SK-N-SH (cell line): Measurements from ENCODE around the gene COL9A3. TPM values are rescaled to one million over a fixed set of nuclear protein-coding genes. Genes with fewer than 3 reads are reported as not detected.

Experiments
- CTCF ChIA-PET: fragments of 300-600, 350-600 bp; formaldehyde crosslinking; extraction: SDS; loops from one replicate; lab custom pipeline; 2021; lab: Yijun Ruan, JAX
- POLR2A ChIA-PET: fragments of 350-600 bp; sonication (Branson Sonifier 250); formaldehyde crosslinking; extraction: SDS; loops from one replicate; lab custom pipeline; 2020; ENCODE audit warnings: antibody characterized with exemption, inconsistent platforms; lab: Yijun Ruan, JAX
- DNase-seq: peaks from one replicate; pipeline ENCODE4 v3.0.0; 2012
- H2AFZ ChIP-seq: fragments of 200-600 bp; sonication (generic); 2 replicates; pipeline ENCODE4 v1.8.1; 2016; ENCODE audit warnings: antibody characterized with exemption, mild to moderate bottlenecking, low read depth
- H3F3A ChIP-seq: fragments of 200-600 bp; sonication (generic); replicated peaks from 2 replicates; pipeline ENCODE3; 2016; ENCODE audit warnings: antibody characterized with exemption, mild to moderate bottlenecking; ENCODE audit not compliant: insufficient read depth
- H3K27ac ChIP-seq, 2 experiments: fragments of 200-500 bp in 1 of 2; fragments of 200-600 bp in 1 of 2; sonication (Bioruptor generic) in 1 of 2; sonication (generic), shearing (Covaris generic) in 1 of 2; 2 replicates each; pipeline versions ENCODE4 v1.5.1 to v1.6.1; 2014 to 2016; ENCODE audit warnings: low read depth in 2 of 2, inconsistent platforms in 1 of 2, low read length in 1 of 2, mild to moderate bottlenecking in 1 of 2, mixed read lengths in 1 of 2
- H3K27me3 ChIP-seq: fragments of 200-600 bp; sonication (generic), shearing (Covaris generic); 2 replicates; pipeline ENCODE4 v1.6.1; 2016; ENCODE audit warnings: mixed run types; ENCODE audit not compliant: insufficient read depth
- H3K36me3 ChIP-seq, 2 experiments: fragments of 200-500 bp in 1 of 2; fragments of 200-600 bp in 1 of 2; sonication (Bioruptor generic) in 1 of 2; sonication (generic) in 1 of 2; replicated peaks in 1 of 2; 2 replicates each; pipeline versions ENCODE3 to v1.5.1; 2014 to 2016; ENCODE audit warnings: low read length in 1 of 2, mild to moderate bottlenecking in 1 of 2; ENCODE audit not compliant: insufficient read depth in 2 of 2, control insufficient read depth in 1 of 2
- H3K4me1 ChIP-seq, 2 experiments: fragments of 200-500 bp in 1 of 2; fragments of 200-600 bp in 1 of 2; sonication (Bioruptor generic) in 1 of 2; sonication (generic), shearing (Covaris generic) in 1 of 2; 2 replicates each; pipeline versions ENCODE4 v1.5.1 to v1.6.1; 2014 to 2016; ENCODE audit warnings: low read depth in 1 of 2, low read length in 1 of 2, mixed run types in 1 of 2; ENCODE audit not compliant: insufficient read depth in 2 of 2, control insufficient read depth in 1 of 2
- H3K4me2 ChIP-seq: fragments of 200-600 bp; sonication (generic), shearing (Covaris generic); 2 replicates; pipeline ENCODE4 v1.6.1; 2017; ENCODE audit warnings: mixed run types
- H3K4me3 ChIP-seq, 2 experiments: fragments of 200-500 bp in 1 of 2; fragments of 200-600 bp in 1 of 2; sonication (Bioruptor generic) in 1 of 2; sonication (generic), shearing (Covaris generic) in 1 of 2; 2 replicates each; pipeline versions ENCODE4 v1.5.1 to v1.8.1; 2014 to 2016; ENCODE audit warnings: low read depth in 2 of 2, inconsistent platforms in 1 of 2, low read length in 1 of 2, mild to moderate bottlenecking in 1 of 2, mixed read lengths in 1 of 2, moderate library complexity in 1 of 2
- H3K79me2 ChIP-seq: fragments of 200-600 bp; sonication (generic); 2 replicates; pipeline ENCODE4 v1.8.1; 2017; ENCODE audit warnings: mild to moderate bottlenecking; ENCODE audit not compliant: insufficient read depth
- H3K9ac ChIP-seq: fragments of 200-600 bp; sonication (generic); 2 replicates; pipeline ENCODE4 v1.6.1; 2017; ENCODE audit warnings: mixed run types
- H3K9me2 ChIP-seq: fragments of 200-600 bp; sonication (generic); 2 replicates; pipeline ENCODE4 v1.6.1; 2017; ENCODE audit warnings: mixed run types
- H3K9me3 ChIP-seq: fragments of 200-600 bp; sonication (generic); 2 replicates; pipeline ENCODE4 v1.6.1; 2017; ENCODE audit warnings: mixed run types, mild to moderate bottlenecking, moderate library complexity
- H4K20me1 ChIP-seq: fragments of 200-600 bp; sonication (generic); 2 replicates; pipeline ENCODE4 v1.6.1; 2017; ENCODE audit warnings: mild to moderate bottlenecking, mixed run types; ENCODE audit not compliant: insufficient read depth
- CTCF ChIP-seq: fragments of 200-600 bp; sonication (generic); IDR thresholded peaks from 2 replicates; pipeline ENCODE4 v1.6.1; 2017; ENCODE audit warnings: antibody characterized with exemption, mild to moderate bottlenecking, moderate library complexity
- EP300 ChIP-seq, 2 experiments: IDR thresholded peaks; 2 replicates each; pipeline versions ENCODE4 v1.4.0 to v1.6.1; 2012; ENCODE audit warnings: borderline replicate concordance in 1 of 2, low read depth in 1 of 2, low read length in 1 of 2
- EZH2phosphoT487 ChIP-seq: fragments of 200-600 bp; sonication (generic); IDR thresholded peaks from 2 replicates; pipeline ENCODE4 v1.6.1; 2017; ENCODE audit warnings: low read depth, mixed run types, mild to moderate bottlenecking, antibody characterized with exemption, moderate library complexity, borderline replicate concordance
- FOXJ3 ChIP-seq: sonication (generic); formaldehyde crosslinking; IDR thresholded peaks from 2 replicates; pipeline ENCODE4 v1.5.1; 2020; ENCODE audit warnings: mild to moderate bottlenecking, missing genetic modification reagents
- GATA2 ChIP-seq: sonication (generic); formaldehyde crosslinking; IDR thresholded peaks from 2 replicates; pipeline ENCODE4 v1.5.0; 2020; ENCODE audit warnings: mild to moderate bottlenecking, missing genetic modification reagents
- JUND ChIP-seq: IDR thresholded peaks from 2 replicates; pipeline ENCODE4 v1.4.0; 2012
- RAD21 ChIP-seq: IDR thresholded peaks from 2 replicates; pipeline ENCODE4 v1.6.1; 2012; ENCODE audit warnings: mild to moderate bottlenecking, low read length
- REST ChIP-seq: IDR thresholded peaks from 2 replicates; pipeline ENCODE4 v1.6.1; 2012; ENCODE audit warnings: mild to moderate bottlenecking, low read depth, low read length, moderate library complexity
- SIN3A ChIP-seq: IDR thresholded peaks from 2 replicates; pipeline ENCODE4 v1.6.1; 2012; ENCODE audit warnings: low read depth, mild to moderate bottlenecking, low read length, moderate library complexity, borderline replicate concordance
- TAF1 ChIP-seq: IDR thresholded peaks from 2 replicates; pipeline ENCODE4 v1.6.1; 2012; ENCODE audit warnings: low read depth, mild to moderate bottlenecking, low read length, moderate library complexity, borderline replicate concordance
- WGBS: methylation state at CpG from one replicate; pipeline ENCODE4 v1.1.6; 2017; ENCODE audit warnings: low lambda C conversion rate; 5-methylcytosine and 5-hydroxymethylcytosine counted together
- polyA plus RNA-seq, 3 experiments: library from polyadenylated mRNA; depleted of rRNA; stranded (reverse); fragments of >200 nt; gene quantifications; 2 replicates each; pipeline ENCODE4 v1.2.3, GENCODE V29; 2012
- TF ChIP-seq, protein P1 (sequence below): IDR thresholded peaks from 2 replicates; pipeline ENCODE4 v1.4.0; 2012; ENCODE audit warnings: low read depth, borderline replicate concordance

The COL9A3 gene
- polyA plus RNA-seq, 1 of the 3 experiments (the other 2 are of a cell fraction) = 2.5 TPM

DNA sequence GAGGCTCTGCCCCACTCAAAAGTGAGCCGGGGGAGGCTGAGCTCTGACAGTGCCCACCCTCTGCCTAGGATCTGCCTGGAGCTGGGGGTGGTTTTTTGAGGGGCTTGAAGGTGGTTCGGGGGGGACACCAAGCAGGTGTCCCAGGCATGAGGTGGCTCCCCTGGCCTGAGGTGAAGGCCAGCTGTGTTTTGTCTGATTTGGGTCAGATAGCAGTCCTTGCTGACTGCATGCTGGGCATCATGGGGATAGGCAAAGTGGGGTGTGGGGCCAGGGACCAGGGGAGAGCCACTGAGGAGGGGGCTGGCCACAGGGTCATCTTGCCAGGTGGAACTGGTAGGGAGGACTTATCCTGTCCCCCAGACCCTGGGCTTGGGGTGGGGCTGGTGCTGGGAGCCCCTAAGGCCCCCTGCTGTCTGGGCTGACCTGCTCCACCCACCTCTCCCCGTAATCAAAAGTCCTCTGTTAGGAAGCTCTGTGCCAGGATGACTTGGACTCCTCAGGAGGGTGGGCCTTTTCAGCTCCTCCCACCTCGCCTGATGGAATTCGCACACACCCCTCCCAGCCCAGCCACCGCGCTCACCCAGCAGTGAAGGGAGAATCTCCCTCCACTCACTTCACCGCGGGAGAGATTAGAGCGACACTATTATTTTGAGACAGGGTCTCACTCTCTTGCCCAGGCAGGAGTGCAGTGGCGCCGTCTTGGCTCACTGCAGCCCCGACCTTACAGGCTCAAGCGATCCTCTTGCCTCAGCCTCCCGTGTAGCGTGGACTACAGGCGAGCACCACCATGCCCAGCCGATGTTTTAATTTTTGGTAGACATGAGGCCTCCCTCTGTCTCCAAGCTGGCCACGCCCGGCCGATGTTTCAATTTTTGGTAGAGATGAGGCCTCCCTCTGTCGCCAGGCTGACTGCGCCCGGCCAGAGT lies 1.5 kb upstream of the COL9A3 start:
- DNase-seq = peak; percentile 52
- POLR2A ChIA-PET = interaction anchor here (0.6 to 1.3 kb wide), 3 partner anchors 19 to 40 kb away, joined by 3 read pairs; partner anchors contain the start of gene MRGBP
- WGBS = 78% methylated on average over 15 of the region's 24 CpGs

DNA sequence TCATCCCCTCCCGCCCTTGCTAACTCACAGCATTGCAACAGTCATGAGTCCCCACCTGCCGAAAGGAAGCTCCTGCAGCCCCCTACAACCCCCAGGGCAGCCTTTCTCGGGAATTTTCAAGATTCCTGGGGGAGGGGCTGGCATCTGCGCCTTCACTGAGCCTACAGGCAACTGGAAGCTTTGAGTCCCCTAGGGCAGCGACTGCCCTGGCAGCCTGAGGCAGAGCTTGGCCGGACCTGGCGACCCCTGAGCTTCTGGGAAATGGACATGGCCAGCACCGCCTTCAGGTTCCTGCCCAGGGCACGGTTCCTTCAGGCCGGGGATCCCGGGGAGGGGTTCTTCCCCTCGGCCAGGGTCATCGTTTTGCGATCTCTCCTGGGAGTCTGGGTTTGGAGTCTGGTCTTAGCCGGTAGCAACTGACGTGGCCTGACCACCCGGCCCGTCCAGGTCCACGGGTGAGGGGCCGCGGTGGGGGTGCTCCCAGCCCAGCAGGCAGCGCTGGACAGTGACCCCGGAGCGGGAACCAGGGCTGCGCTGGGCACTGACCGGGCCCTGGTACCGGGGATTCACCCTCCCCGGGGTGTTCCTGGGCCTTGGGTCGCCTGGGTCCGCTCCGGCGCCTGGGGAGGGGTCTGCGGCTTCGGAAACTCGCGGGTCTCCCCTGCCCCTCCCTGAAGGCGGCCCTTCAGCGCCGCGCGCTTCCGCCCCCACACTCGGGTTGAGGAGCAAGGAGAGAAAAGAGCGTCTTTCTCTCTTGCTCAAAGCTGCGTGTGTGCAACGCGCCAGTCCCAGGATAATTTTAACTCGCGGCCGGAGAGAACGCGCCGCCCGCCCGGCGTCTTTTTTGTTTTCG lies 593 bp upstream of the COL9A3 start:
- peak; percentile 60 for DNase-seq
- peak overlapping the region in 1 of 2 experiments; percentile 19; a peak in 1 of 4 replicates for H3K4me3 ChIP-seq
- H3K4me2 ChIP-seq = peak overlapping the region; percentile 41; the same call in 1 of the 2 replicates
- TF ChIP-seq SIN3A (no peak), EZH2phosphoT487 (no peak), EP300 (IDR thresholded peaks at IDR 0.05; ENCODE audit: borderline replicate concordance in 1 of 2, low read depth in 1 of 2, low read length in 1 of 2) (no peak), REST (no peak), TAF1 (no peak), JUND (no peak), RAD21 (no peak)
- TF ChIP-seq, protein P1, sequence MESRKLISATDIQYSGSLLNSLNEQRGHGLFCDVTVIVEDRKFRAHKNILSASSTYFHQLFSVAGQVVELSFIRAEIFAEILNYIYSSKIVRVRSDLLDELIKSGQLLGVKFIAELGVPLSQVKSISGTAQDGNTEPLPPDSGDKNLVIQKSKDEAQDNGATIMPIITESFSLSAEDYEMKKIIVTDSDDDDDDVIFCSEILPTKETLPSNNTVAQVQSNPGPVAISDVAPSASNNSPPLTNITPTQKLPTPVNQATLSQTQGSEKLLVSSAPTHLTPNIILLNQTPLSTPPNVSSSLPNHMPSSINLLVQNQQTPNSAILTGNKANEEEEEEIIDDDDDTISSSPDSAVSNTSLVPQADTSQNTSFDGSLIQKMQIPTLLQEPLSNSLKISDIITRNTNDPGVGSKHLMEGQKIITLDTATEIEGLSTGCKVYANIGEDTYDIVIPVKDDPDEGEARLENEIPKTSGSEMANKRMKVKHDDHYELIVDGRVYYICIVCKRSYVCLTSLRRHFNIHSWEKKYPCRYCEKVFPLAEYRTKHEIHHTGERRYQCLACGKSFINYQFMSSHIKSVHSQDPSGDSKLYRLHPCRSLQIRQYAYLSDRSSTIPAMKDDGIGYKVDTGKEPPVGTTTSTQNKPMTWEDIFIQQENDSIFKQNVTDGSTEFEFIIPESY = no peak

More for the DNA sequence above, 1.5 kb upstream of the COL9A3 start:
- Histone ChIP-seq H3K27me3 (no peaks in the 10 kb centered on the region), H3K4me2 (no peak overlapping the region), H3K9ac (no peak overlapping the region), H3K36me3 (peaks cover 0 to 33% of the 10 kb centered on the region in 2 experiments), H3K9me2 (no peaks in the 10 kb centered on the region), H4K20me1 (0 out of 2 replicates have a peak, but pooled peaks cover 3% of the 10 kb centered on the region), H3K4me3 (no peak overlapping the region), H3K9me3 (no peaks in the 10 kb centered on the region), H3K27ac (no peak overlapping the region), H3F3A (no peaks in the 10 kb centered on the region), H2AFZ (no peak overlapping the region), H3K79me2 (no peaks in the 10 kb centered on the region), H3K4me1 (peaks cover 17 to 51% of the 10 kb centered on the region in 2 experiments; a peak in 3 of 4 replicates)
- CTCF ChIA-PET = interaction anchor here (1.2 to 2.3 kb wide), 7 partner anchors 8 to 82 kb away, joined by 3 to 13 read pairs (median 5); partner anchors contain the start of gene OGFR
- TF ChIP-seq GATA2 (CRISPR knock-in tag) = peak; percentile 38
- no peak for TF ChIP-seq FOXJ3 (CRISPR knock-in tag)
- no peak for TF ChIP-seq CTCF
- no peak for TF ChIP-seq EP300 (IDR thresholded peaks at IDR 0.05; ENCODE audit: borderline replicate concordance in 1 of 2, low read depth in 1 of 2, low read length in 1 of 2)

More for the DNA sequence above, 593 bp upstream of the COL9A3 start:
- peaks cover 17 to 55% of the 10 kb centered on the region in 2 experiments; a peak in 3 of 4 replicates for H3K4me1 ChIP-seq
- peaks cover 0 to 24% of the 10 kb centered on the region in 2 experiments for H3K36me3 ChIP-seq
- ChIA-PET CTCF (interaction anchor here (1.0 to 2.3 kb wide), 7 partner anchors 9 to 59 kb away, joined by 3 to 13 read pairs (median 5); partner anchors contain the start of gene OGFR), POLR2A (interaction anchor here (1.3 kb wide), 1 partner anchor 20 kb away, joined by 3 read pairs; the partner anchor contains the start of gene MRGBP)
- WGBS = 36% methylated on average over 35 of the region's 57 CpGs
- no peak overlapping the region for H3K27ac ChIP-seq
- H3F3A ChIP-seq = no peaks in the 10 kb centered on the region
- no peak overlapping the region for H3K9ac ChIP-seq
- no peaks in the 10 kb centered on the region for H3K9me2 ChIP-seq
- H2AFZ ChIP-seq = no peak overlapping the region
- no peaks in the 10 kb centered on the region for H3K9me3 ChIP-seq
- 0 out of 2 replicates have a peak, but pooled peaks cover 3% of the 10 kb centered on the region for H4K20me1 ChIP-seq
- H3K79me2 ChIP-seq = no peaks in the 10 kb centered on the region
- H3K27me3 ChIP-seq = no peaks in the 10 kb centered on the region
